NCI-H1092 treated with DMSO at 0.1 percent for 48 hours (cell line): ENCODE measurements around the gene MAPK4.
"Not testable (repeated sequence)": the region's sequence is repeated elsewhere in the genome, so short reads cannot be mapped to it uniquely, and the experiment has no call there.

ENCODE experiments used
- DNase-seq: peaks from one replicate; lab custom pipeline; 2025; lab: John Stamatoyannopoulos, UW

The MAPK4 gene

DNA sequence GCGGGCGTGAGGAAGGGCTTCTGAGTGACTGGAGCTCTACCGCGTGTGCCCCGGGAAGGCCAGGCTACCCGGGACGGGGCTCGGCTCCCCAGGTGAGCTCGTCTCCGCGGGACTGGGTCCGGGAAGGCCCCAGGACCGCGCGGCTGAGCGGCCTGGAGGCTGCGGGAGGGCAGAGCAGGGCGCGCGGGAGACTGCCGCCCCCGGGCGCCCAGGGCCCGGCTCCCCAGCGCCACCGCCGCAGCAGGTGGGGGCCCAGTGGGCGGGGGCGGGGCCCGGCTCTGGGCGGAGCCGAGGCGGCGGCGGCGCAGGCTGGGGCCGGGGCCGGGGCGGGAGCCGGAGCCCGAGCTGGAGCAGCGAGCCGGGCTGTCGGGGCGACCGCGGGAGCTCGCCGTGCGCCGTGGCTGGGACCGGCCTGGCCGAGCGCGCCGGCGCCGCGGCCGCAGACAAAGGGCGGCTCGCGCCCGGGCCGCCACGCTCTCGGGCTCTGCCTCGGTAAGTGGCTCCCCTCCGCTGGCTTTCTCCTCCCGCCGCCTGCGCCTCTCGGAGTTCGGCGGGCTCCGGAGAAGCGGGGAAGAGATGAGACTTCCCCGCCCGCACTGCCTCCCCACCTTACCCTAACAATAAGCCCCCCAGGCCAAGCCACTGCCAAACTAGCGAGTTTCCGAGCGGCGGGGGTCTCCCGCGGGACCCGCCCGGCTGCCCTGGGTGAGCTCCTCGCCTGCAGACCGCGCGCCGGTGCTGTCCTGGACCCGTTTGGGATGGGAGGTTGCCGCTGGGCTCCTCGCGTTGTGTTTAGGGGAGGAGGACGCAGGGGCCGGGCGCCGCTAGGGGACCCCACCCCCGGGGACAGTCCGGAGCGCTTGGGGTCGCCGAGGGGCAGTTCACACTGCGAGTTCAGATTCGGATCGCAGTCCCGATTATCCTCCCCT is at the start of gene MAPK4:
Gene MAPK4, plus strand, starts transcription at position 336 of the 929 bp plus-strand sequence. CDS start 103,872 bp downstream, outside the sequence.
- DNase-seq: peak; percentile 70

GRCh38 chr18:50517277-50517676 is 42.6 kb upstream of the MAPK4 start:
- not testable (repeated sequence) for DNase-seq

GRCh38 chr18:50518787-50519546 is 40.9 kb upstream of the MAPK4 start:
- no peak for DNase-seq

DNA sequence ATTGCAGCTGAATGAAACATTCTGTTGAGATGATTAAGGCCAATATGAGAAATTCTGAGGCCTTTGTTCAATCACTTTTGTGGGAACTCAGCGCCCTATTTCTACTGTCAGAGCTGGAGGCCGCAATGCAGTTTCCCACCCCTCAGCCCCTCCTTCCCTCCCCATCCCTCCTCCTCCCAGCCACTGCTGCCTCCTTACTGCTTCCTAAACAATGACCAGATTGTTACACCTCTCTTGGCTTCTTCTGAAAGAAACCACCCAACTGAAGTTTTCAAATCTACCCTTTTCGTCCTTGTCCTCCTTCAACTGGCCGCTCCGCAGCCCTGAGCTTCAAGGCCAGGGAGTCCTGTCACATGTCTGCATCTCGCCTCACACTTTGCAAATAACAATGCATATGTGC is 36.7 kb upstream of the MAPK4 start:
- DNase-seq: no peak

DNA sequence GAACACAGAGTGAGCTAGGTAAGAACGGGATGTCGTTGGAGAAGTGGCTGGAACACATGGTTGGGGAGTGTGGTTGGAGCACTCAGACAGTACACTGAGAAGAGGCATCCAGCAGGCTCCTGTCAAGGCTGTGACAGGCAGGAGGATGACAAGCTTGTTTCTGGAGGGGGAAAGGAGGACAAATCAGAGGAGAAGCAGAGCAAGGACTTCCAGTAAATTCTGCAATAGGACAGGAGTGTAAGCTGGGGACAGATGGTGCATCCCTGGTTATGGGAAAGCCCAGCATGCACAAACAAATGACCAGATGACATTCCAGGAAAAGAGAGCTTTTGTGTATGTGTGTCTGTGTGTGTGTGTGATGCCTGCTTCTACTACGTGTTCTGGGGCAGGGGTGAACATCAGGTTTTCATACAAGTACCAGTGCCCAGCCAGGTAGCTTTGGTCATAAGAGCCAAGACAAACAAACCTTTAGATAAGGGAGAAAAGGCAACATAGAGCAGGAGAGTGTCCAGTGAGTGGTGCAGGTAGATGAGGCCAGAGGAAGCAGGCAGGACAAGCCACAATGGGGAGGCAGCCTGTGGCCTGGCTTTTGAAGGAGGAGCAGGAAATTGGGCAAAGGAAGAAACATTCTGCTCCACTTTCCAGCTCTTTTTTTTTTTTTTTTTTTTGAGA is 32.1 kb upstream of the MAPK4 start:
- no peak for DNase-seq

- no peak for DNase-seq
Measured at GRCh38 chr18:50528806-50529205, 31.1 kb upstream of the MAPK4 start.

DNA sequence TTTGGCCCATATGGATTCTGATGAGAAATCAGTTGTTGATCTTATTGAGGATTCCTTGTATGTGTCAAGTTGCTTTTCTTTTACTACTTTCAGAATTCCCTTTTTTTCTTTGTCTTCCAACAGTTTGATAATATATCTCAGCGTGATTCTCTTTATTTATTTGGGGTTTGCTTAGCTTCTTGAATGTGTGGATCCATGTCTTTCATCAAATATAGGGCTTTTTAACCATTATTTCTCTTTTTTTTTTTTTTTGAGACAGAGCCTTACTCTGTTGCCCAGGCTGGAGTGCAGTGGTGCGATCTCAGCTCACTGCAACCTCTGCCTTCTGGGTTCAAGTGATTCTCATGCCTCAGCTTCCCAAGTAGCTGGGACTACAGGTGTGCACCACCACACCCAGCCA is 26.1 kb upstream of the MAPK4 start:
- not testable (repeated sequence) for DNase-seq

DNA sequence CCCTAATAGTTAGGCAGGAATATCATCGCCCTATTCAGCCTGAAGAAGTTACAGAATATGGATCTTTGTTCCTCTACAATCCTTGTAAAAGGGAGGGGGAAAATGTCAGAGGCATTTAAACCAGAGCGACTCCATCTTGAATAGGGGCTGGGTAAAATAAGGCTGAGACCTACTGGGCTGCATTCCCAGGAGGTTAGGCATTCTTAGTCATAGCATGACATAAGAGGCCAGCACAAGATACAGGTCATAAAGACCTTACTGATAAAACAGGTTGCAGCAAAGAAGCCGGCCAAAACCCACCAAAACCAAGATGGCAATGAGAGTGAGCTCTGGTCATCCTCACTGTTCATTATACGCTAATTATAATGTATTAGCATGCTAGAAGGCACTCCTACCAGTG is 15.4 kb upstream of the MAPK4 start:
- DNase-seq: not testable (repeated sequence)

DNA sequence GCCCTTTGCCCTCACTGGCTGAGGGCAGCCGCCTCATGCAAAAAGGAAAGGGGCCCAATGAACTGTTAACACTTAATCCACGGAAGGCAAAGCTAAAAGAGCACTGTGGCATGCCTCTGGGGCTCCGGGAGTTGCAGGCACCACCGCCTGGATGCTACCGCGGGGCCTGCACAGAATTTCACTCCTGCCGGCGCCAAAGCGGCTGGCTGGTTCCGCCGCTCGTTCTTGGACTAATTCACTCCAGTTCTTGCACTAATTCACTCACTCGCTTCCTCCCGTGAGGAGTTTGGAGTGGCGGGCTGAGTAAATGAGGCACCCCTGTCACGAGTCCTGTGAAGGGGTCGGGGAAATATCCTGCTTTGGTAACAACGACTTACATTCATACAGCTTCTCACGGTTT is 14.0 kb upstream of the MAPK4 start:
- DNase-seq: no peak

GRCh38 chr18:50548160-50548559 is 11.7 kb upstream of the MAPK4 start:
- DNase-seq: no peak

- not testable (repeated sequence) for DNase-seq
Measured at GRCh38 chr18:50551651-50552050, 8.2 kb upstream of the MAPK4 start.

GRCh38 chr18:50558157-50558556 is 1.7 kb upstream of the MAPK4 start:
- DNase-seq: peak; percentile 60

DNA sequence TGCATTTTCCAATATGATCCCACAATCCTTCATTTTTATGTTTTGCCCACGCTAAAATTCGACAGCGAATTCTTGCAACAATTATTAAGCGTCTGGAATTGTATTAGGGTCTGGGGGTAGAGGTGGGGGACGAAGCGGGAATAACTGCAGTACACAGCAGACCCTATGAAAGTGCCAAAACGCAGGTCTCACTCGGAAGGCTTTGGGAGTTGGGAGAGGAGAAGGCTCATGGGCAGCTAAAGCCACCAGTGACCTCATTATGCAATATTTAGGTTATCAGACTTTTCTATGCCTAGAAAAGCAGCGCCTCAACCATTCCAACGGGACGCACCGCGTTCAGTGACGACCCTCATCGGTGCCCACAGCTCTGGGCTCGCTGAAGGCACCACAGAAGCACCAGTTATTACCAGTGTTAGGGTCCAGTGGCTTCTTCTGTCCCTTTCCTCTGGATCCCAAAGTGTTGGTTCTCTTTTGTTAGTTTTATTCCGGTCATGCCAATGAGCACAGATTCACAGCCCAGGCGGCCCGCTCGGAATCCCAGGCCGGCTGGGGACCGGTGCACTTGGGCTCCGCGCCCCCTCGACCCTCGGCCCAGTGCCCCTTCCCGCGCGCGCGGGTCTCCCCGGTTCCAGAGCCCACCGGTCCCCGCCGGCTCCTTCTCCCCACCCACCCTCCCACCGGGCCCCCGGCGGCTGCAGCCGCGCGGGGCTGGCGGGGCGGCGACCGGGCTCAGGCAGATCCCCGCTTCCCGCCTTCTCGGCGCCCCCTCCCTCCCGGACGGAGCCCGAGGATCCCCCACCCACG is 737 bp upstream of the MAPK4 start:
- peak; percentile 36 for DNase-seq

DNA sequence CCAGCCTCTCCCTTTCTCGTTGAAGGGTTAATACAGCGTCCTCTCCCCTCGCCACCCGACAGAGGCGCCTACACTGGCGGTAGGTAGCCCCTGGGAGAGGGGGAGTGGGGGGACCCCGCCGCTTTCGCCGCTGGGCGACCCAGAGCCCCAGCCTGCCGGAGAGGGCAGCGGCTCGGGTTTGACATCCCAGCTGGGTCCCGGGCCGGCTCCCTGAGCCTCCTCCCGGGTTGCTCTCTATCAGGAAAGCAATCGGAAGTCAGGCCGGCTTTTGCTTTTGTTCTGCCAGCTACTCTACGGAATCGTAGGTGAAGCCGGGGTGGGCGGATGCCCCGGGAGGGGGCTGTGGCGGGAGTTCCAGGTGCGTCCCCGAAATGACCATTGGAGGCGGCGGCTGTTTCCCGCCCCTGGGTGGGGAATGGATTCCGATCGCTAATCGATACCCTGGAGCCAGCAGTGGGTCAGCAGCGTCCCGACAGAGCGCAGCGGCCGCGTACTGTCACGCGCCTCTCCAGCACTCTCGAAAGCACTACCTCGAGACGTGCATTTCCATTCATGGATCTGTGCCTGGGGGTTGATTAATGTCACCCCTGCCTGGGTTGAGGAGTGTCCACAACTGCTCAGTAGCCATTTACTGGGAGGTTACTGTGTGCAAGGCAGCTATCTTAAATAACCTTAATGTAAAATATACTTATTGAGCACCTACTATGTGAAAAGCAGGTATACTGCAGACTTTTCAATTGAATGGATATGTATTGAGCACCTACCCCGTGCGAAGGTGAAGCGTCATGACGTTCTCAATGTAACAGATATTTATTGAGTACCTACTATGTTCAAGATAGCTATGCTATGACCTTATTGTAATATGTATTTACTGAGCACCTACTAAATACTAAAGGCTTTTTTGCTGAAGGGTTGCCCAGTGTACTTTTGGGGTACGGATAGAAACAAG is 1.1 kb downstream of the MAPK4 start:
- peak; percentile 56 for DNase-seq

DNA sequence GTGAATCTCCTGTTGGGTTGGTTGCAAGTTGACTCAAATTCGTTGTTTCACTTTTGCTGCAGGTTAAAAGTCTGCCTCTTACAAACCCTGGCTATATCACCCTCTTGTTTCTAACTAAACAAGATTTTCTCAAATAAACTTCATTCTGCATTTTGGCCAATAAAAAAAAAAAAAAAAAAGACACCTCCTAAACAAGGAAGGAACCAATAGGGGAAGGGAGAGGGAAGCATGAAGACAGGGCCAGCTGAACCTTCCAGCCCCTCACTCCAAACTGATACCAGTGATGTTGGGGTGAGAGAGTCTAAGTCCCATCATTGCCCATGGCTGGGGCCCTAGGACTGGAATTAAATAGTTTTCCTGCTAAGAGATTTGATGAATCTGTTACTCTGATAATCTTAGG is 2.4 kb downstream of the MAPK4 start:
- DNase-seq: not testable (repeated sequence)

DNA sequence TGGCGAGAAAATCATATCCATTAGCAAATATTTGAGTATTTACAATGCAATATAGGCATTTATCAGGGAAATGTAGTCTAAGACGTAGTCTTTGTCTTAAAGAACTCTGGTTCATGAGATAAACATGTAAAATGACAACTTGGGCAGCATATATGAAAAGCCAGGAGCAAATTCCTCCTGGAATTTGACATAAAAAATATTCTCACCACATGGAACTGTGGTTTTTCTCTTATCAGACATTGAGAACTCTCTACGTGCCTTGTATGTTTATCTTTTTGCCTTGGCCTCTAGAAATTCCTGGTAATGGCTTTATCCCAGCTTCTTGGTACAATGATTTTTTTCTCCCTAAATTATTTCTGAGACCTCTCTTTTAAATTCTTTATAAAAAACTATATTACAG is 2.8 kb downstream of the MAPK4 start:
- DNase-seq: no peak

- no peak for DNase-seq
Measured at GRCh38 chr18:50563376-50563775, 3.5 kb downstream of the MAPK4 start.

- DNase-seq: no peak
Measured at GRCh38 chr18:50569930-50570329, 10.0 kb downstream of the MAPK4 start.

DNA sequence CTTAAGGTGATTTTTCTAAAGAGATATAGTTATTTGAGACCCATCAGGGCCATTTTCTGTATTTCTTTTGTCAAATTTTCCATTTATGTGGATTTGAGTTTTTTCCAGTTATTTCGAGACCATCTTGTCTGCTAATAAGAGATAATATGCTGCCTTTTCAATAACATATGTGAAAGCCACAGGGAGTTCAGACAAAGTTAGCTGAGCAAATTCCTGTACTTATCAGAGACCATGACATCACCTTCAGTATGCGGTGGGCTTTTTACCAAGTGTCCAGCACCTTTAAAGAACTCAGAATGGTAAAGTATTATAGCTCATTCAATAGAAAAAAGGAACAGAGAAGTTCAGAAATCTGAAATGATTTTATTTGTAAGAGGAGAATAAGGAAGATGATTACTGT is 11.7 kb downstream of the MAPK4 start:
- no peak for DNase-seq

GRCh38 chr18:50573196-50573595 is 13.3 kb downstream of the MAPK4 start:
- DNase-seq: not testable (repeated sequence)
